HCT116 (cell line): ENCODE data around the gene PURA. TPM values are rescaled to one million over a fixed set of nuclear protein-coding genes. Genes with fewer than 3 reads are reported as not detected.

Experiments used
- ATAC-seq: fragments of 200-7000 bp; cut with Tn5 transposase; 2 replicates; pipeline ENCODE4 v1.9.1; 2020; ENCODE audit warnings: mild to moderate bottlenecking, moderate library complexity
- BruUV-seq: library from RNA; stranded (reverse); fragments of 400-500 nt; replicated peaks from 2 replicates; lab custom pipeline; 2021; lab: Mats Ljungman, UMichigan
- CTCF ChIA-PET: fragments of 300-600 bp; sonication (Branson Sonifier 250); formaldehyde crosslinking; loops from one replicate; lab custom pipeline; 2021; ENCODE audit warnings: antibody characterized with exemption; lab: Charles Lee
- POLR2A ChIA-PET: fragments of 300-600, 350-600 bp; sonication (Branson Sonifier 250); formaldehyde crosslinking; loops from one replicate; lab custom pipeline; 2021; ENCODE audit warnings: antibody characterized with exemption; lab: Charles Lee
- RAD21 ChIA-PET, 2 experiments: fragments of 300-600 bp; sonication (Branson Sonifier 250); formaldehyde crosslinking; loops; one replicate each; lab custom pipeline; 2023; ENCODE audit warnings: low total read pairs in 2 of 2; ENCODE audit not compliant: uncharacterized antibody in 2 of 2, unreplicated experiment in 2 of 2, low non-redundant PET in 1 of 2; lab: Charles Lee
- DNase-seq: peaks from one replicate; pipeline ENCODE4 v3.0.0-alpha.2; 2010; ENCODE audit warnings: low read depth, low spot score
- H2AFZ ChIP-seq: fragments of 200-600 bp; shearing (Covaris generic), sonication (generic); 2 replicates; pipeline ENCODE4 v1.6.1; 2017; ENCODE audit warnings: low read depth, mixed run types, mixed read lengths, antibody characterized with exemption, low read length; ENCODE audit not compliant: poor library complexity, severe bottlenecking
- H3K27ac ChIP-seq: 2 replicates; pipeline ENCODE4 v1.5.1; 2012; ENCODE audit warnings: low read depth, low read length
- H3K27me3 ChIP-seq: fragments of 200-600 bp; sonication (generic); 2 replicates; pipeline ENCODE4 v1.6.1; 2016; ENCODE audit warnings: mixed run types, low read length, mixed read lengths; ENCODE audit not compliant: insufficient read depth
- H3K36me3 ChIP-seq, 2 experiments: fragments of 200-500 bp in 1 of 2; fragments of 200-600 bp in 1 of 2; sonication (Bioruptor generic) in 1 of 2; sonication (generic) in 1 of 2; 2 replicates each; pipeline versions ENCODE4 v1.5.1 to v1.6.1; 2014 to 2016; ENCODE audit warnings: low read length in 2 of 2, inconsistent platforms in 1 of 2, mixed read lengths in 1 of 2, mixed run types in 1 of 2; ENCODE audit not compliant: insufficient read depth in 2 of 2, control insufficient read depth in 1 of 2
- H3K4me1 ChIP-seq, 2 experiments: fragments of 200-600 bp in 1 of 2; sonication (generic) in 1 of 2; 2 replicates each; pipeline versions ENCODE4 v1.5.1 to v1.6.1; 2012 to 2017; ENCODE audit warnings: low read length in 2 of 2, inconsistent platforms in 1 of 2, mild to moderate bottlenecking in 1 of 2, mixed read lengths in 1 of 2, mixed run types in 1 of 2, moderate library complexity in 1 of 2; ENCODE audit not compliant: insufficient read depth in 2 of 2, control insufficient read depth in 1 of 2
- H3K4me2 ChIP-seq: fragments of 200-600 bp; sonication (generic); 2 replicates; pipeline ENCODE4 v1.6.1; 2017; ENCODE audit warnings: mixed run types, low read length, mixed read lengths
- H3K4me3 ChIP-seq, 2 experiments: fragments of 200-600 bp in 1 of 2; sonication (generic) in 1 of 2; replicated peaks in 1 of 2; 2 replicates each; pipeline ENCODE4 v1.5.1; 2011 to 2016; ENCODE audit warnings: low read length in 2 of 2, control low read depth in 1 of 2, low read depth in 1 of 2, mild to moderate bottlenecking in 1 of 2, mixed read lengths in 1 of 2, mixed run types in 1 of 2
- H3K79me2 ChIP-seq: fragments of 200-600 bp; sonication (generic); 2 replicates; pipeline ENCODE4 v1.6.1; 2017; ENCODE audit warnings: mild to moderate bottlenecking, mixed run types, low read length, moderate library complexity, mixed read lengths; ENCODE audit not compliant: insufficient read depth
- H3K9ac ChIP-seq: fragments of 200-600 bp; sonication (generic); 2 replicates; pipeline ENCODE4 v1.6.1; 2016; ENCODE audit warnings: low read length, mixed read lengths
- H3K9me2 ChIP-seq: fragments of 200-600 bp; sonication (generic), shearing (Covaris generic); 2 replicates; pipeline ENCODE4 v1.6.1; 2017; ENCODE audit warnings: mixed run types, mild to moderate bottlenecking, moderate library complexity; ENCODE audit not compliant: insufficient read depth
- H3K9me3 ChIP-seq, 2 experiments: fragments of 200-500 bp in 1 of 2; fragments of 200-600 bp in 1 of 2; sonication (Bioruptor generic) in 1 of 2; sonication (generic) in 1 of 2; 2 replicates each; pipeline ENCODE4 v1.6.1; 2014 to 2017; ENCODE audit warnings: low read length in 2 of 2, mixed read lengths in 2 of 2, inconsistent platforms in 1 of 2, low read depth in 1 of 2, mild to moderate bottlenecking in 1 of 2, mixed run types in 1 of 2, moderate library complexity in 1 of 2; ENCODE audit not compliant: control insufficient read depth in 1 of 2, insufficient read depth in 1 of 2
- H4K20me1 ChIP-seq: fragments of 200-600 bp; sonication (generic), shearing (Covaris generic); 2 replicates; pipeline ENCODE4 v1.6.1; 2017; ENCODE audit warnings: mixed run types, mild to moderate bottlenecking, moderate library complexity; ENCODE audit not compliant: insufficient read depth
- CBX3 ChIP-seq: IDR thresholded peaks from 2 replicates; pipeline ENCODE4 v1.6.1; 2012; ENCODE audit warnings: low read depth
- CEBPB ChIP-seq: IDR thresholded peaks from 2 replicates; pipeline ENCODE4 v1.6.1; 2012; ENCODE audit warnings: low read depth
- JUND ChIP-seq: IDR thresholded peaks from 2 replicates; pipeline ENCODE4 v1.6.1; 2012
- ZBTB33 ChIP-seq: IDR thresholded peaks from 2 replicates; pipeline ENCODE4 v1.6.1; 2011; ENCODE audit warnings: mild to moderate bottlenecking, low read length, moderate library complexity; ENCODE audit not compliant: insufficient replicate concordance; ENCODE audit errors: extremely low read depth
- intact Hi-C: fragments of 100-400 bp; cut with micrococcal nuclease; formaldehyde crosslinking; loops from 2 replicates; pipeline ENCODE4 v1.10.0; 2022
- total RNA-seq: library from RNA; stranded (reverse); gene quantifications from one replicate; pipeline ENCODE4 v1.2.1, GENCODE V29; 2021; ENCODE audit not compliant: unreplicated experiment
- TF ChIP-seq, protein P1 (sequence below): IDR thresholded peaks from 2 replicates; pipeline ENCODE4 v1.6.1; 2012; ENCODE audit warnings: low read depth

PURA gene
- total RNA-seq, 1 experiment from 2014 or later = 15.2 TPM

DNA sequence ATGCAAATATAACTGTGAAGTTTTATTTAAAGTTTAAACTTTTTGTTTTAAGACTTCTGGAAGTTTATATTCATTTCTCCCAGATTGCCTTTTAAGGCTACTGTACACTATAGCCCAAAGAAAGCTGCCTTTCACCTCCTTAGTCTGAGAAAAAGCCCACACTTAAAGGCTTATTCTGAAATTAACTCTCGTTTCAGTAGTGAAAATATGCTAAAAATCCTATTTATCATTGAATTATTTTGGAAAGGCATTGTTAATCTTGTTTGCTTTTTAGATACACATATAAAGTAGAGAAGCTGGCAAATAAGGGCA, 3.3 kb upstream of the PURA start:
- Histone ChIP-seq H3K36me3 (no peaks in the 10 kb centered on the region), H3K9me3 (no peaks in the 10 kb centered on the region), H3K9me2 (no peaks in the 10 kb centered on the region), H3K4me1 (peaks cover 14 to 51% of the 10 kb centered on the region in 2 experiments), H3K27me3 (no peaks in the 10 kb centered on the region), H3K9ac (no peak overlapping the region), H3K27ac (no peak overlapping the region), H3K4me3 (no peak overlapping the region), H3K4me2 (no peak overlapping the region), H3K79me2 (peaks cover 66% of the 10 kb centered on the region), H4K20me1 (no peaks in the 10 kb centered on the region), H2AFZ (no peak overlapping the region)
- intact Hi-C loops = no loop called here
- ChIA-PET RAD21 (no interaction called here), CTCF (interaction anchor here (2.1 kb wide), 1 partner anchor 8 kb away, joined by 6 read pairs; no protein-coding TSS in a partner anchor), POLR2A (no interaction called here)
- no peak for DNase-seq
- no peak for TF ChIP-seq JUND
- TF ChIP-seq CBX3 = no peak
- TF ChIP-seq, protein P1, sequence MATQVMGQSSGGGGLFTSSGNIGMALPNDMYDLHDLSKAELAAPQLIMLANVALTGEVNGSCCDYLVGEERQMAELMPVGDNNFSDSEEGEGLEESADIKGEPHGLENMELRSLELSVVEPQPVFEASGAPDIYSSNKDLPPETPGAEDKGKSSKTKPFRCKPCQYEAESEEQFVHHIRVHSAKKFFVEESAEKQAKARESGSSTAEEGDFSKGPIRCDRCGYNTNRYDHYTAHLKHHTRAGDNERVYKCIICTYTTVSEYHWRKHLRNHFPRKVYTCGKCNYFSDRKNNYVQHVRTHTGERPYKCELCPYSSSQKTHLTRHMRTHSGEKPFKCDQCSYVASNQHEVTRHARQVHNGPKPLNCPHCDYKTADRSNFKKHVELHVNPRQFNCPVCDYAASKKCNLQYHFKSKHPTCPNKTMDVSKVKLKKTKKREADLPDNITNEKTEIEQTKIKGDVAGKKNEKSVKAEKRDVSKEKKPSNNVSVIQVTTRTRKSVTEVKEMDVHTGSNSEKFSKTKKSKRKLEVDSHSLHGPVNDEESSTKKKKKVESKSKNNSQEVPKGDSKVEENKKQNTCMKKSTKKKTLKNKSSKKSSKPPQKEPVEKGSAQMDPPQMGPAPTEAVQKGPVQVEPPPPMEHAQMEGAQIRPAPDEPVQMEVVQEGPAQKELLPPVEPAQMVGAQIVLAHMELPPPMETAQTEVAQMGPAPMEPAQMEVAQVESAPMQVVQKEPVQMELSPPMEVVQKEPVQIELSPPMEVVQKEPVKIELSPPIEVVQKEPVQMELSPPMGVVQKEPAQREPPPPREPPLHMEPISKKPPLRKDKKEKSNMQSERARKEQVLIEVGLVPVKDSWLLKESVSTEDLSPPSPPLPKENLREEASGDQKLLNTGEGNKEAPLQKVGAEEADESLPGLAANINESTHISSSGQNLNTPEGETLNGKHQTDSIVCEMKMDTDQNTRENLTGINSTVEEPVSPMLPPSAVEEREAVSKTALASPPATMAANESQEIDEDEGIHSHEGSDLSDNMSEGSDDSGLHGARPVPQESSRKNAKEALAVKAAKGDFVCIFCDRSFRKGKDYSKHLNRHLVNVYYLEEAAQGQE = no peak
- no peak for TF ChIP-seq CEBPB
- no peak for TF ChIP-seq ZBTB33
- no TSS peak for BruUV-seq
- no peak for ATAC-seq
